LNCaP clone FGC (cell line): ENCODE data around the gene MAPK1IP1L.

ENCODE experiments used
- DNase-seq: peaks from one replicate; pipeline ENCODE4 v3.0.0-alpha.2; 2011; ENCODE audit warnings: low read depth
- H3K4me3 ChIP-seq: 2 replicates; pipeline ENCODE4 v1.5.1; 2011; ENCODE audit warnings: mild to moderate bottlenecking, low read depth, low read length, control low read depth
- CTCF ChIP-seq: IDR thresholded peaks from 2 replicates; pipeline ENCODE4 v1.5.1; 2012; ENCODE audit warnings: mild to moderate bottlenecking; ENCODE audit not compliant: control insufficient read depth, insufficient read depth; ENCODE audit errors: extremely low read depth

The MAPK1IP1L gene

GRCh38 chr14:55094292-55095157 lies 43.1 kb downstream of the MAPK1IP1L start:
- no peak for DNase-seq
- no peak overlapping the region for H3K4me3 ChIP-seq

GRCh38 chr14:55097881-55098560 lies 46.6 kb downstream of the MAPK1IP1L start:
- TF ChIP-seq CTCF: no peak
- no peak for DNase-seq
- H3K4me3 ChIP-seq: no peak overlapping the region

More at GRCh38 chr14:55094292-55095157, 43.1 kb downstream of the MAPK1IP1L start:
- no peak for TF ChIP-seq CTCF

GRCh38 chr14:55098561-55098898 lies 47.1 kb downstream of the MAPK1IP1L start:
- DNase-seq: no peak
- no peak for TF ChIP-seq CTCF
- no peak overlapping the region for H3K4me3 ChIP-seq

- TF ChIP-seq CTCF: no peak
- no peak for DNase-seq
- no peak overlapping the region for H3K4me3 ChIP-seq
Observed at GRCh38 chr14:55099756-55100155, 48.3 kb downstream of the MAPK1IP1L start.

GRCh38 chr14:55101698-55102097 lies 50.3 kb downstream of the MAPK1IP1L start:
- no peak for DNase-seq
- H3K4me3 ChIP-seq: no peak overlapping the region
- no peak for TF ChIP-seq CTCF

GRCh38 chr14:55102141-55102621 lies 50.7 kb downstream of the MAPK1IP1L start:
- TF ChIP-seq CTCF: no peak
- no peak overlapping the region for H3K4me3 ChIP-seq
- DNase-seq: peak; percentile 80
